Measurements from ENCODE around the gene TSFM. TPM values are rescaled to one million over a fixed set of nuclear protein-coding genes. Genes with fewer than 3 reads are reported as not detected.
"Not testable (repeated sequence)": the region's sequence is repeated elsewhere in the genome, so short reads cannot be mapped to it uniquely, and the experiment has no call there.

TSFM gene
- total and polyA plus RNA-seq, 2 of the 13 experiments (the other 11 are each of a cell fraction or from before 2014, with no cell fraction given), result 29.8 to 68.3 TPM

DNA sequence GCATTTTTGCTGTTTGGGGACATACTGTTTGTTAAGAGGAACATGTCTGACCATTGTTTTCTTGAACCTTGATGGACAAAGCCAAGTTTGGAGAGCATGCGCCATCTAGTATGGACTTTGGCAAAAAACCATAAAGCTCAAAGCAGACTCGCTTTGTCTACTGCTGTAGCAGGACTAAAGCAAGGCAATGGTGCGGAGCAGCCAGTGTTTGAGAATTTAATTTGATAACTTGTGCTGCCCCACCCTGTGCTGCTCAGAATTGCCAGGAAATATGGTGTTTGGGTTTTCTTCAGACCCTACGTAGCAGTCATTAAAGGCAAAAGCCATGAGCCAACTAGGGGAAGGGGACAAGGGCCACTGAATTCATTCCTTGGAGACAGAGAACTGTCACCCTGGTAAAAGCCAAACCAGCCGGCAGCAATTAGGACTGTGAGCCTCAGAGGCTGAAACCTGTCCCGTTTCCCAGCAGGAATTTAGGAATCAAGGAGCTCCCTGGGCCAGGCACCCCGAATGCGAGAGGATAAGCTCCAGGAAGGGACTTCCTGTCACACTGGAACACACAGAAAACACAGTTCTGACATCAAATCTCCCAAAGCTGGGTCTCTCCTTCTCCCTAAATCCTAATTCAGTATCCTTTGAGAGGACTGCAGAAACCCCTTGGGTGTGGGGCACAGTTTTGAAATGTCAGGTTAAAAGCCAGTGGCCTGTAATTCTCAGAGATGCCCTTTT lies 34.8 kb downstream of the TSFM start (continued):
- TF ChIP-seq ZNF138 (CRISPR knock-in tag; IDR thresholded peaks at IDR 0.05; ENCODE audit: low read depth), result no peak
- TF ChIP-seq HNRNPUL1 (IDR thresholded peaks at IDR 0.05; ENCODE audit: low read depth, low read length), result no peak

DNA sequence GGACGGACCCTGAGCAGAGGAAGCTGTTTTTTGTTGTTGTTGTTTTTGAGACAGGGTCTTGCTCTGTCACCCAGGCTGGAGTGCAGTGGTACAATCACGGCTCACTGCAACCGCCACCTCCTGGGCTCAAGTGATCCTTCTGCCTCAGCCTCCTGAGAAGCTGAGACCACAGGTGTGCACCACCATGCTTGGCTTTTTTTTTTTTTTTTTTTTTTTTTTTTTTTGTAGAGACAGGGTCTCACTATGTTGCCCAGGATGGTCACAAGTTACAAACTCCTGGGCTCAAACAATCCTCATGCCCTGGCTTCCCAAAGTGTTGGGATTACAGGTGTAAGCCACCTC lies 35.4 kb downstream of the TSFM start:
- DNase-seq (ENCODE audit: low spot score); H3K9ac ChIP-seq (ENCODE audit: insufficient read depth, low read depth, low read length); H3K27ac ChIP-seq (ENCODE audit: extremely low read length, insufficient read depth, low read length); FAIRE-seq; H3K36me3 ChIP-seq (replicated peaks in 1 of 2; ENCODE audit: control insufficient read depth in 1 of 2, insufficient read depth in 2 of 2, low read length in 2 of 2); H3K79me2 ChIP-seq (ENCODE audit: insufficient read depth, low read length); H3K4me2 ChIP-seq (ENCODE audit: low read depth, low read length); intact Hi-C loops (cut with micrococcal nuclease; ENCODE audit: unreplicated experiment); in situ Hi-C loops (cut with HindIII; ENCODE audit: extremely low pct_ligation_motif_present, low pct_unique_long_range_greater_than_20kb); CTCF ChIA-PET (ENCODE audit: low intra/inter-chr PET ratio, low total read pairs); H4K20me1 ChIP-seq (ENCODE audit: insufficient read depth, low read length); H3K9me3 ChIP-seq (ENCODE audit: low read length); ATAC-seq; H3K4me3 ChIP-seq (replicated peaks in 1 of 3; ENCODE audit: insufficient read depth in 1 of 3, low read depth in 2 of 3, low read length in 3 of 3); H2AFZ ChIP-seq (ENCODE audit: low read length); H3K27me3 ChIP-seq (ENCODE audit: control insufficient read depth in 1 of 2, insufficient read depth in 2 of 2, low read length in 2 of 2); BruUV-seq (replicated peaks): not testable (repeated sequence)
- POLR2A ChIA-PET, result interaction anchor here (0.6 to 0.9 kb wide), 4 partner anchors 21 to 35 kb away, joined by 3 to 4 read pairs (median 3); partner anchors contain the start of gene CTDSP2
- 96% methylated on average over 3 of the region's 3 CpGs for WGBS (ENCODE audit: low lambda C conversion rate)
- H3K4me1 ChIP-seq (ENCODE audit: insufficient read depth, low read length), result peaks cover 89% of the 10 kb centered on the region

DNA sequence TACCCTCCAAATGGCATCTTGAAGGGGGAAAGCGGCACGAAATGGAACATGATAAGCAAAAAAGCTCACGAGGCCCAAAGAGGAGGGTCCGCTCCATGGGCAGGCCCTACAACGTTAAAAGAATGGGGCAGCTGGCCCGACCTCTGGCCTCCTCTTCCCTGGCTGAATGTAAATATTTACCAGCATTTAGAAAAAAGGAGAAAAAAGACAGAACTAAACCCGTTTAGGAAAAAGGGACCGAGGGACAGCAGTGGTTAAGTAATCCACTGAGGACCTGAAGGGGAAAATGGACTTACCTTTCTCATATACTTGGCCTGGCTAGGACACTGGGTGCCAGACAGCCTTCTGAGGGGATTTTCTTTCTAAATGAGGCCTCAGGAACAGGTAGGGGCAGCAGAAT lies 37.5 kb downstream of the TSFM start:
- H3K4me3 ChIP-seq (replicated peaks in 1 of 3; ENCODE audit: insufficient read depth in 1 of 3, low read depth in 2 of 3, low read length in 3 of 3); H3K79me2 ChIP-seq (ENCODE audit: insufficient read depth, low read length); intact Hi-C loops (cut with micrococcal nuclease; ENCODE audit: unreplicated experiment); H2AFZ ChIP-seq (ENCODE audit: low read length); POLR2A ChIA-PET; H3K9ac ChIP-seq (ENCODE audit: insufficient read depth, low read depth, low read length); H3K9me3 ChIP-seq (ENCODE audit: low read length); in situ Hi-C loops (cut with HindIII; ENCODE audit: extremely low pct_ligation_motif_present, low pct_unique_long_range_greater_than_20kb); H3K27me3 ChIP-seq (ENCODE audit: control insufficient read depth in 1 of 2, insufficient read depth in 2 of 2, low read length in 2 of 2); BruUV-seq (replicated peaks); TF ChIP-seq NR2F6 (CRISPR knock-in tag; IDR thresholded peaks at IDR 0.05): not testable (repeated sequence)
- ATAC-seq (peak; percentile 23), FAIRE-seq (peak; percentile 86), DNase-seq (ENCODE audit: low spot score) (peak; percentile 25)
- 19% methylated on average over 8 of the region's 8 CpGs for WGBS (ENCODE audit: low lambda C conversion rate)
- Histone ChIP-seq H3K36me3 (replicated peaks in 1 of 2; ENCODE audit: control insufficient read depth in 1 of 2, insufficient read depth in 2 of 2, low read length in 2 of 2) (peaks cover 16 to 30% of the 10 kb centered on the region in 2 experiments; a peak in 4 of 5 replicates), H4K20me1 (ENCODE audit: insufficient read depth, low read length) (peaks cover 10% of the 10 kb centered on the region; the same call in 1 of the 2 replicates), H3K4me1 (ENCODE audit: insufficient read depth, low read length) (peaks cover 68% of the 10 kb centered on the region), H3K4me2 (ENCODE audit: low read depth, low read length) (peak overlapping the region; percentile 42; the same call in 1 of the 2 replicates), H3K27ac (ENCODE audit: extremely low read length, insufficient read depth, low read length) (peak overlapping the region; percentile 40)
- CTCF ChIA-PET (ENCODE audit: low intra/inter-chr PET ratio, low total read pairs), result interaction anchor here (1.1 kb wide), 1 partner anchor 85 kb away, joined by 3 read pairs; no protein-coding TSS in a partner anchor
- TF ChIP-seq PHF21A (CRISPR knock-in tag; IDR thresholded peaks at IDR 0.05) (peak; percentile 58; the same call in 1 of the 2 replicates), NR2F6 (IDR thresholded peaks at IDR 0.05) (peak; percentile 62), MED1 (CRISPR knock-in tag; IDR thresholded peaks at IDR 0.05) (peak; percentile 46; the same call in 1 of the 2 replicates), RXRB (CRISPR knock-in tag; IDR thresholded peaks at IDR 0.05; ENCODE audit: borderline replicate concordance) (peak; percentile 63; the same call in 1 of the 2 replicates), ERF (CRISPR knock-in tag; IDR thresholded peaks at IDR 0.05) (peak; percentile 38; the same call in 1 of the 2 replicates), GATAD2A (CRISPR knock-in tag; IDR thresholded peaks at IDR 0.05) (peak; percentile 35; the same call in 1 of the 2 replicates), HOXA5 (CRISPR knock-in tag; IDR thresholded peaks at IDR 0.05) (0 out of 2 replicates have a peak, but pooled peaks have one; percentile 32)
- TF ChIP-seq, protein P1, sequence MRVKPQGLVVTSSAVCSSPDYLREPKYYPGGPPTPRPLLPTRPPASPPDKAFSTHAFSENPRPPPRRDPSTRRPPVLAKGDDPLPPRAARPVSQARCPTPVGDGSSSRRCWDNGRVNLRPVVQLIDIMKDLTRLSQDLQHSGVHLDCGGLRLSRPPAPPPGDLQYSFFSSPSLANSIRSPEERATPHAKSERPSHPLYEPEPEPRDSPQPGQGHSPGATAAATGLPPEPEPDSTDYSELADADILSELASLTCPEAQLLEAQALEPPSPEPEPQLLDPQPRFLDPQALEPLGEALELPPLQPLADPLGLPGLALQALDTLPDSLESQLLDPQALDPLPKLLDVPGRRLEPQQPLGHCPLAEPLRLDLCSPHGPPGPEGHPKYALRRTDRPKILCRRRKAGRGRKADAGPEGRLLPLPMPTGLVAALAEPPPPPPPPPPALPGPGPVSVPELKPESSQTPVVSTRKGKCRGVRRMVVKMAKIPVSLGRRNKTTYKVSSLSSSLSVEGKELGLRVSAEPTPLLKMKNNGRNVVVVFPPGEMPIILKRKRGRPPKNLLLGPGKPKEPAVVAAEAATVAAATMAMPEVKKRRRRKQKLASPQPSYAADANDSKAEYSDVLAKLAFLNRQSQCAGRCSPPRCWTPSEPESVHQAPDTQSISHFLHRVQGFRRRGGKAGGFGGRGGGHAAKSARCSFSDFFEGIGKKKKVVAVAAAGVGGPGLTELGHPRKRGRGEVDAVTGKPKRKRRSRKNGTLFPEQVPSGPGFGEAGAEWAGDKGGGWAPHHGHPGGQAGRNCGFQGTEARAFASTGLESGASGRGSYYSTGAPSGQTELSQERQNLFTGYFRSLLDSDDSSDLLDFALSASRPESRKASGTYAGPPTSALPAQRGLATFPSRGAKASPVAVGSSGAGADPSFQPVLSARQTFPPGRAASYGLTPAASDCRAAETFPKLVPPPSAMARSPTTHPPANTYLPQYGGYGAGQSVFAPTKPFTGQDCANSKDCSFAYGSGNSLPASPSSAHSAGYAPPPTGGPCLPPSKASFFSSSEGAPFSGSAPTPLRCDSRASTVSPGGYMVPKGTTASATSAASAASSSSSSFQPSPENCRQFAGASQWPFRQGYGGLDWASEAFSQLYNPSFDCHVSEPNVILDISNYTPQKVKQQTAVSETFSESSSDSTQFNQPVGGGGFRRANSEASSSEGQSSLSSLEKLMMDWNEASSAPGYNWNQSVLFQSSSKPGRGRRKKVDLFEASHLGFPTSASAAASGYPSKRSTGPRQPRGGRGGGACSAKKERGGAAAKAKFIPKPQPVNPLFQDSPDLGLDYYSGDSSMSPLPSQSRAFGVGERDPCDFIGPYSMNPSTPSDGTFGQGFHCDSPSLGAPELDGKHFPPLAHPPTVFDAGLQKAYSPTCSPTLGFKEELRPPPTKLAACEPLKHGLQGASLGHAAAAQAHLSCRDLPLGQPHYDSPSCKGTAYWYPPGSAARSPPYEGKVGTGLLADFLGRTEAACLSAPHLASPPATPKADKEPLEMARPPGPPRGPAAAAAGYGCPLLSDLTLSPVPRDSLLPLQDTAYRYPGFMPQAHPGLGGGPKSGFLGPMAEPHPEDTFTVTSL (CRISPR knock-in tag; IDR thresholded peaks at IDR 0.05; ENCODE audit: borderline replicate concordance), result peak; percentile 70; the same call in 1 of the 2 replicates
